IMR-90 (cell line): ENCODE results near the gene MXRA8. TPM values are rescaled to one million over a fixed set of nuclear protein-coding genes. Genes with fewer than 3 reads are reported as not detected.

Experiments
- ATAC-seq: fragments of 200-7000 bp; cut with Tn5 transposase; 2 replicates; pipeline ENCODE4 v1.9.1; 2020; ENCODE audit warnings: low read depth, mild to moderate bottlenecking, moderate library complexity
- BruUV-seq: library from RNA; stranded (reverse); fragments of 400-500 nt; replicated peaks from 2 replicates; lab custom pipeline; 2021; lab: Mats Ljungman, UMichigan
- CTCF ChIA-PET: fragments of 300-600 bp; formaldehyde crosslinking; extraction: SDS; loops from one replicate; lab custom pipeline; 2021; ENCODE audit warnings: antibody characterized with exemption; lab: Yijun Ruan, JAX
- POLR2A ChIA-PET: fragments of 300-600 bp; sonication (Branson Sonifier 250); formaldehyde crosslinking; loops from one replicate; lab custom pipeline; 2022; ENCODE audit warnings: antibody characterized with exemption; ENCODE audit not compliant: unreplicated experiment; lab: Charles Lee
- DNase-seq: peaks from one replicate; pipeline ENCODE4 v3.0.0; 2013
- H2AFZ ChIP-seq: replicated peaks from 2 replicates; pipeline ENCODE3; 2013; ENCODE audit warnings: low read length, mild to moderate bottlenecking; ENCODE audit not compliant: poor library complexity
- H2AK5ac ChIP-seq: 2 replicates; pipeline ENCODE4 v1.6.1; 2013; ENCODE audit warnings: low read depth, low read length, inconsistent platforms
- H2AK9ac ChIP-seq: replicated peaks from 2 replicates; pipeline ENCODE3; 2013; ENCODE audit warnings: mild to moderate bottlenecking, low read depth, low read length, moderate library complexity; ENCODE audit not compliant: poor library complexity
- H2BK120ac ChIP-seq: 2 replicates; pipeline ENCODE4 v1.6.1; 2013; ENCODE audit warnings: low read depth, low read length, inconsistent platforms
- H2BK15ac ChIP-seq: 3 replicates; pipeline ENCODE4 v1.6.1; 2013; ENCODE audit warnings: low read depth, low read length, inconsistent platforms
- H2BK20ac ChIP-seq: 2 replicates; pipeline ENCODE4 v1.6.1; 2013; ENCODE audit warnings: low read depth, mild to moderate bottlenecking, inconsistent platforms, low read length, moderate library complexity
- H2BK5ac ChIP-seq: 2 replicates; pipeline ENCODE4 v1.6.1; 2013; ENCODE audit warnings: mild to moderate bottlenecking, low read depth, low read length, inconsistent platforms; ENCODE audit not compliant: poor library complexity, severe bottlenecking
- H3K14ac ChIP-seq: replicated peaks from 2 replicates; pipeline ENCODE4 v1.6.1; 2013; ENCODE audit warnings: low read depth, low read length, inconsistent platforms
- H3K18ac ChIP-seq: 2 replicates; pipeline ENCODE4 v1.6.1; 2013; ENCODE audit warnings: low read depth, low read length, control low read depth
- H3K23ac ChIP-seq: 2 replicates; pipeline ENCODE4 v1.6.1; 2013; ENCODE audit warnings: low read depth, low read length, inconsistent platforms
- H3K27ac ChIP-seq: 2 replicates; pipeline ENCODE4 v1.5.1; 2013; ENCODE audit warnings: mild to moderate bottlenecking, control low read depth, low read length; ENCODE audit not compliant: insufficient read depth
- H3K27me3 ChIP-seq: 2 replicates; pipeline ENCODE4 v1.6.1; 2013; ENCODE audit warnings: low read length; ENCODE audit not compliant: control insufficient read depth, insufficient read depth
- H3K36me3 ChIP-seq: 2 replicates; pipeline ENCODE4 v1.6.1; 2013; ENCODE audit warnings: low read length, mixed read lengths; ENCODE audit not compliant: control insufficient read depth, insufficient read depth
- H3K4ac ChIP-seq: 2 replicates; pipeline ENCODE4 v1.6.1; 2013; ENCODE audit warnings: low read depth, low read length, inconsistent platforms
- H3K4me1 ChIP-seq: 2 replicates; pipeline ENCODE4 v1.6.1; 2013; ENCODE audit warnings: low read length, mixed read lengths; ENCODE audit not compliant: control insufficient read depth, insufficient read depth
- H3K4me2 ChIP-seq: 2 replicates; pipeline ENCODE4 v1.6.1; 2013; ENCODE audit warnings: low read depth, mild to moderate bottlenecking, control low read depth, low read length, moderate library complexity
- H3K4me3 ChIP-seq: 2 replicates; pipeline ENCODE4 v1.5.1; 2013; ENCODE audit warnings: low read depth, mild to moderate bottlenecking, control low read depth, low read length, moderate library complexity; ENCODE audit not compliant: insufficient read depth
- H3K56ac ChIP-seq: 2 replicates; pipeline ENCODE4 v1.6.1; 2013; ENCODE audit warnings: low read length, inconsistent platforms; ENCODE audit not compliant: insufficient read depth; ENCODE audit errors: extremely low read depth
- H3K79me1 ChIP-seq, 2 experiments: 2 replicates each; pipeline ENCODE4 v1.6.1; 2013; ENCODE audit warnings: low read length in 2 of 2, inconsistent platforms in 1 of 2, low read depth in 1 of 2
- H3K9ac ChIP-seq: 2 replicates; pipeline ENCODE4 v1.6.1; 2013; ENCODE audit warnings: low read depth, low read length, control low read depth
- H3K9me1 ChIP-seq: 2 replicates; pipeline ENCODE4 v1.6.1; 2013; ENCODE audit warnings: low read length, inconsistent platforms; ENCODE audit not compliant: insufficient read depth
- H3K9me3 ChIP-seq: 2 replicates; pipeline ENCODE4 v1.6.1; 2013; ENCODE audit warnings: low read length; ENCODE audit not compliant: control insufficient read depth, insufficient read depth
- H4K20me1 ChIP-seq: 2 replicates; pipeline ENCODE4 v1.6.1; 2013; ENCODE audit warnings: low read length, inconsistent platforms; ENCODE audit not compliant: insufficient read depth
- H4K5ac ChIP-seq: 2 replicates; pipeline ENCODE4 v1.6.1; 2013; ENCODE audit warnings: mild to moderate bottlenecking, low read depth, low read length, control low read depth
- H4K8ac ChIP-seq, 2 experiments: 2 replicates each; pipeline ENCODE4 v1.6.1; 2013; ENCODE audit warnings: low read depth in 2 of 2, low read length in 2 of 2, control low read depth in 1 of 2, inconsistent platforms in 1 of 2
- H4K91ac ChIP-seq: 2 replicates; pipeline ENCODE4 v1.6.1; 2013; ENCODE audit warnings: low read depth, low read length, inconsistent platforms; ENCODE audit not compliant: insufficient read depth
- BHLHE40 ChIP-seq: fragments of 150-350 bp; IDR thresholded peaks from 2 replicates; pipeline ENCODE4 v1.6.1; 2016; ENCODE audit warnings: mild to moderate bottlenecking, low read depth, low read length
- CEBPB ChIP-seq: IDR thresholded peaks from 2 replicates; pipeline ENCODE4 v1.6.1; 2012; ENCODE audit warnings: low read depth, low read length, improper control_type of control experiment
- CHD1 ChIP-seq: IDR thresholded peaks from 2 replicates; pipeline ENCODE4 v1.6.1; 2012; ENCODE audit warnings: low read depth, low read length, improper control_type of control experiment
- CTCF ChIP-seq: conservative IDR thresholded peaks from 2 replicates; pipeline ENCODE4 v1.5.1; 2012; ENCODE audit warnings: mild to moderate bottlenecking, low read depth, low read length, improper control_type of control experiment
- FOS ChIP-seq: fragments of 150-350 bp; IDR thresholded peaks from 2 replicates; pipeline ENCODE4 v1.6.1; 2016; ENCODE audit warnings: low read depth, low read length
- MAFK ChIP-seq: IDR thresholded peaks from 2 replicates; pipeline ENCODE4 v1.6.1; 2012; ENCODE audit warnings: low read depth, low read length, improper control_type of control experiment
- MAZ ChIP-seq: IDR thresholded peaks from 2 replicates; pipeline ENCODE4 v1.6.1; 2012; ENCODE audit warnings: low read depth, mild to moderate bottlenecking, low read length, improper control_type of control experiment, moderate library complexity, borderline replicate concordance
- MXI1 ChIP-seq: IDR thresholded peaks from 2 replicates; pipeline ENCODE4 v1.6.1; 2012; ENCODE audit warnings: low read depth, mild to moderate bottlenecking, low read length, moderate library complexity, borderline replicate concordance
- NFE2L2 ChIP-seq: fragments of 150-350 bp; IDR thresholded peaks from 2 replicates; pipeline ENCODE4 v1.6.1; 2016; ENCODE audit warnings: low read depth, mild to moderate bottlenecking, low read length
- POLR2A ChIP-seq: IDR thresholded peaks from 2 replicates; pipeline ENCODE4 v1.6.1; 2012; ENCODE audit warnings: mild to moderate bottlenecking, low read depth, low read length
- RAD21 ChIP-seq: IDR thresholded peaks from 2 replicates; pipeline ENCODE4 v1.6.1; 2012; ENCODE audit warnings: low read length, improper control_type of control experiment
- RCOR1 ChIP-seq: IDR thresholded peaks from 2 replicates; pipeline ENCODE4 v1.6.1; 2012; ENCODE audit warnings: mild to moderate bottlenecking, low read length, improper control_type of control experiment; ENCODE audit not compliant: insufficient replicate concordance
- RFX5 ChIP-seq: IDR thresholded peaks from 2 replicates; pipeline ENCODE4 v1.8.0; 2012; ENCODE audit warnings: low read depth, mild to moderate bottlenecking, low read length, moderate library complexity
- SMC3 ChIP-seq: fragments of 150-350 bp; IDR thresholded peaks from 2 replicates; pipeline ENCODE4 v1.6.1; 2016; ENCODE audit warnings: low read depth, mild to moderate bottlenecking, antibody characterized with exemption, low read length, moderate library complexity
- USF2 ChIP-seq: fragments of 150-350 bp; IDR thresholded peaks from 2 replicates; pipeline ENCODE4 v1.6.1; 2017; ENCODE audit warnings: mild to moderate bottlenecking, antibody characterized with exemption, low read length, low read depth
- WGBS, 2 experiments: methylation state at CpG; one replicate each; pipeline versions ENCODE4 v1.1.5 to v1.1.7; 2013; ENCODE audit warnings: missing lambda C conversion rate in 2 of 2; ENCODE audit not compliant: insufficient read length in 1 of 2; ENCODE audit errors: extremely low coverage in 2 of 2; 5-methylcytosine and 5-hydroxymethylcytosine counted together
- dilution Hi-C: fragments of 300-500 bp; cut with HindIII; formaldehyde crosslinking; loops from one replicate; pipeline ENCODE4 v1.14.3; 2018; ENCODE audit warnings: low sequenced_read_pairs; ENCODE audit not compliant: unreplicated experiment
- in situ Hi-C: fragments of 300-500 bp; cut with MboI; formaldehyde crosslinking; loops from 3 replicates; pipeline ENCODE4 v1.14.3; 2019; ENCODE audit warnings: low sequenced_read_pairs, inconsistent platforms, mixed read lengths
- intact Hi-C: fragments of 100-400 bp; cut with micrococcal nuclease; formaldehyde crosslinking; loops from 2 replicates; pipeline ENCODE4 v1.10.0; 2022
- polyA plus RNA-seq, 3 experiments: library from polyadenylated mRNA; depleted of rRNA; stranded (reverse); fragments of >200 nt; gene quantifications; 2 replicates each; pipeline ENCODE4 v1.2.3, GENCODE V29; 2012; ENCODE audit warnings: low replicate concordance in 1 of 3
- total RNA-seq: library from RNA; depleted of rRNA; stranded (reverse); fragments of >200 nt; gene quantifications from 2 replicates; pipeline ENCODE4 v1.2.3, GENCODE V29; 2012
- TF ChIP-seq, protein P1 (sequence below): fragments of 150-350 bp; IDR thresholded peaks from 2 replicates; pipeline ENCODE4 v1.6.1; 2016; ENCODE audit warnings: low read depth, mild to moderate bottlenecking, low read length, moderate library complexity, borderline replicate concordance

MXRA8 gene
- total and polyA plus RNA-seq, 2 of the 4 experiments (the other 2 are of a cell fraction), result 92.5 to 469 TPM

GRCh38 chr1:1302951-1303509, 55.3 kb downstream of the MXRA8 start:
- Histone ChIP-seq H3K9me1 (peaks cover 3% of the 10 kb centered on the region), H2BK20ac (no peak overlapping the region), H3K23ac (no peak overlapping the region), H2BK5ac (no peak overlapping the region), H3K56ac (no peak overlapping the region), H2AK9ac (peak overlapping the region; percentile 76), H3K18ac (no peak overlapping the region), H3K4me2 (no peak overlapping the region), H3K79me1 (peaks cover 3 to 53% of the 10 kb centered on the region in 2 experiments; a peak in 3 of 4 replicates), H4K91ac (no peak overlapping the region), H3K9ac (no peak overlapping the region), H2AK5ac (peak overlapping the region; percentile 15; the same call in 1 of the 2 replicates), H2BK120ac (no peak overlapping the region), H2BK15ac (no peak overlapping the region), H4K20me1 (peaks cover 56% of the 10 kb centered on the region), H3K4ac (no peak overlapping the region), H3K27me3 (no peaks in the 10 kb centered on the region), H4K8ac (no peak overlapping the region), H3K14ac (no peak overlapping the region), H2AFZ (no peak overlapping the region), H3K4me1 (peaks cover 25% of the 10 kb centered on the region), H3K27ac (no peak overlapping the region), H4K5ac (no peak overlapping the region), H3K9me3 (no peaks in the 10 kb centered on the region), H3K36me3 (peaks cover 9% of the 10 kb centered on the region), H3K4me3 (no peak overlapping the region)
- ATAC-seq (no peak), DNase-seq (no peak)
- intact Hi-C loops (no loop called here), in situ Hi-C loops (no loop called here), dilution Hi-C loops (no loop called here)
- BruUV-seq, result no TSS peak
- TF ChIP-seq, protein P1, sequence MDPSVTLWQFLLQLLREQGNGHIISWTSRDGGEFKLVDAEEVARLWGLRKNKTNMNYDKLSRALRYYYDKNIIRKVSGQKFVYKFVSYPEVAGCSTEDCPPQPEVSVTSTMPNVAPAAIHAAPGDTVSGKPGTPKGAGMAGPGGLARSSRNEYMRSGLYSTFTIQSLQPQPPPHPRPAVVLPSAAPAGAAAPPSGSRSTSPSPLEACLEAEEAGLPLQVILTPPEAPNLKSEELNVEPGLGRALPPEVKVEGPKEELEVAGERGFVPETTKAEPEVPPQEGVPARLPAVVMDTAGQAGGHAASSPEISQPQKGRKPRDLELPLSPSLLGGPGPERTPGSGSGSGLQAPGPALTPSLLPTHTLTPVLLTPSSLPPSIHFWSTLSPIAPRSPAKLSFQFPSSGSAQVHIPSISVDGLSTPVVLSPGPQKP, result no peak
- TF ChIP-seq CHD1 (no peak), SMC3 (no peak), RFX5 (no peak), RAD21 (no peak), CTCF (no peak), MXI1 (no peak), NFE2L2 (no peak), USF2 (no peak), CEBPB (no peak), FOS (no peak), RCOR1 (no peak), MAZ (no peak), BHLHE40 (no peak), MAFK (no peak), POLR2A (no peak)
- 93% methylated on average over 14 of the region's 31 CpGs; no CpG with 5 or more reads in 1 of the 2 experiments for WGBS, 2 experiments
- ChIA-PET CTCF (interaction anchor here (0.7 kb wide), 1 partner anchor 27 kb away, joined by 3 read pairs; no protein-coding TSS in a partner anchor), POLR2A (no interaction called here)
